KG1 (cell line): Measurements from ENCODE around the gene PCID2.
"Not testable (repeated sequence)": the region's sequence is repeated elsewhere in the genome, so short reads cannot be mapped to it uniquely, and the experiment has no call there.

Experiments
- DNase-seq: peaks from one replicate; lab custom pipeline; 2025; lab: John Stamatoyannopoulos, UW

Gene PCID2

GRCh38 chr13:113164492-113164891, 44.0 kb downstream of the PCID2 start:
- no peak for DNase-seq

GRCh38 chr13:113162783-113163685, 45.4 kb downstream of the PCID2 start:
- no peak for DNase-seq

GRCh38 chr13:113161975-113162374, 46.5 kb downstream of the PCID2 start:
- DNase-seq = not testable (repeated sequence)

- no peak for DNase-seq
Observed at GRCh38 chr13:113161433-113161832, 47.0 kb downstream of the PCID2 start.

GRCh38 chr13:113160983-113161382, 47.5 kb downstream of the PCID2 start:
- no peak for DNase-seq

- no peak for DNase-seq
Observed at GRCh38 chr13:113159701-113160100, 48.8 kb downstream of the PCID2 start.

- no peak for DNase-seq
Observed at GRCh38 chr13:113158946-113159345, 49.5 kb downstream of the PCID2 start.

- no peak for DNase-seq
Observed at GRCh38 chr13:113157929-113158747, 50.3 kb downstream of the PCID2 start, which contains the start of gene PROZ. Gene PROZ (plus strand): TSS chr13:113158648. CDS start chr13:113158661, 13 bp downstream.

- no peak for DNase-seq
Observed at GRCh38 chr13:113157206-113157928, 51.1 kb downstream of the PCID2 start.

GRCh38 chr13:113155982-113156655, 52.4 kb downstream of the PCID2 start:
- no peak for DNase-seq

GRCh38 chr13:113155201-113155600, 53.3 kb downstream of the PCID2 start:
- no peak for DNase-seq

GRCh38 chr13:113153810-113154748, 54.4 kb downstream of the PCID2 start:
- DNase-seq = no peak

- DNase-seq = no peak
Observed at GRCh38 chr13:113152984-113153809, 55.3 kb downstream of the PCID2 start.

GRCh38 chr13:113152691-113152983, 55.8 kb downstream of the PCID2 start:
- DNase-seq = no peak

GRCh38 chr13:113151745-113152690, 56.5 kb downstream of the PCID2 start:
- no peak for DNase-seq

GRCh38 chr13:113150550-113151365, 57.7 kb downstream of the PCID2 start:
- no peak for DNase-seq

GRCh38 chr13:113149711-113150549, 58.5 kb downstream of the PCID2 start:
- no peak for DNase-seq
